T-helper 17 cell (primary cell): Measurements from ENCODE around the gene DHRS3. TPM values are rescaled to one million over a fixed set of nuclear protein-coding genes. Genes with fewer than 3 reads are reported as not detected.

Source experiments
- ATAC-seq: fragments of 150-1000 bp; cut with Tn5 transposase; 2 replicates; pipeline ENCODE4 v1.10.0; 2021; ENCODE audit warnings: mild to moderate bottlenecking, moderate library complexity
- DNase-seq, 3 donors: peaks; one replicate each; pipeline versions ENCODE4 v3.0.0 to v3.0.0-alpha.2; 2020 to 2021
- H3K9me3 ChIP-seq: one replicate; pipeline ENCODE4 v1.7.0; 2013; ENCODE audit warnings: low read length, mild to moderate bottlenecking; ENCODE audit not compliant: control insufficient read depth, poor library complexity, severe bottlenecking
- H3K27ac Mint-ChIP-seq: one replicate; pipeline ENCODE4 v1.8.0; 2022; ENCODE audit warnings: mild to moderate bottlenecking, moderate library complexity, mixed read lengths
- H3K27me3 Mint-ChIP-seq: one replicate; pipeline ENCODE4 v1.8.0; 2022; ENCODE audit warnings: mixed read lengths
- H3K36me3 Mint-ChIP-seq: one replicate; pipeline ENCODE4 v1.8.0; 2022; ENCODE audit warnings: low read depth, mixed read lengths
- H3K4me1 Mint-ChIP-seq: one replicate; pipeline ENCODE4 v1.8.0; 2022; ENCODE audit warnings: mild to moderate bottlenecking, mixed read lengths
- H3K4me3 Mint-ChIP-seq: one replicate; pipeline ENCODE4 v1.8.0; 2022; ENCODE audit warnings: mild to moderate bottlenecking, moderate library complexity, mixed read lengths
- total RNA-seq, 4 donors: library from RNA in 2 of 4; stranded (reverse) in 2 of 4; gene quantifications; one replicate each; pipeline ENCODE4 v1.2.3 and lab custom pipeline; 2022 to 2026

The DHRS3 gene
- total RNA-seq, 2 donors from 2014 or later: 31.0 to 38.3 TPM

DNA sequence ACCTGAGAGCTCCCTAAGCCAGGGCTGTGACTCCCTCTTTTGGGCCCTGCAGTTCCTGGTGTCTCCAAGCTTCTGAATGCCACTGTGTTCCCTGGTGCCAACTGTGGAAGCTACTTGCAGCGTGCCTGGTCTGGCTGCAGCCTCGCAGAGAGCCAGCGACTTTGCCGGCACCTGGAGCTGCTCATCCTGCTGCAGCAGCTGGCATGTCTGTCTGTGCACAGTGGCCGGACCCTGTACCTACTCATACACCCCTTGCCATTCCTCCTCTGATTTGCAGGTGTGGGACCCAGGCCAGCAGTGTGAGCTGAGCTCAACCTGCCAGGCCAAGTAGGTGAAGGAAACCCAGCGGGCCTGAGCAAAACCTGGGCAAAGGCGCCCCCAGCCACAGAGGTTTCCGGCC is 13.6 kb upstream of the DHRS3 start:
- H3K27me3 Mint-ChIP-seq: peaks cover 26% of the 10 kb centered on the region
- peaks cover 2% of the 10 kb centered on the region for H3K36me3 Mint-ChIP-seq
- H3K4me1 Mint-ChIP-seq: peaks cover 3% of the 10 kb centered on the region
- no peak overlapping the region for H3K27ac Mint-ChIP-seq
- no peak overlapping the region for H3K4me3 Mint-ChIP-seq
- H3K9me3 ChIP-seq: no peaks in the 10 kb centered on the region
- ATAC-seq (no peak), DNase-seq (no peak)

DNA sequence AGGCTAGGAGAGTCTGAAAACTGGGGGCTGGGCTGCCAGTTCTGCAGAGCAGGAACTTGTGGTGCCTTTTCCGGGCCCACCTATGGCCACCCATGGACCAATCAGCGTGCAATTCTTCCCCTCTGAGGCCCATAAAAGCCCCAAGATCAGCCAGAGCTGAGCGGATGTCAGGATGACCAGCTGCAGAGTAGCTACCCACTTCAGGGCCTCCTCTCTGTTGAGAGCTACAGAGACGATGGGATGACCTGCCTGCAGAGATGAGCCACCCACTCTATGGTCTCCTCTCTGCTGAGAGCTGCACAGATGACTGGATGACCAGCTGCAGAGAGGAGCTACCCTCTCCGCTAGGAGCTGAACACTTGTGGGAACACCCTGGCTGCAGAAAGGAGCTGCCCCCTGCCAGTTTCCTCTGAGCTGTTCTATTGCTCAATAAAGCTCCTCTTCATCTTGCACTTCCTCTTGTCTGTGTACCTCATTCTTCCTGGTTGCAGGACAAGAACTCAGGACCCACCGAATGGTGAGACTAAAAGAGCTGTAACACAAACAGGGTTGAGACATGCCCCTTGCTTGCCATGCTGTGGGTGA is 13.0 kb upstream of the DHRS3 start:
- ATAC-seq (no peak), DNase-seq (no peak)
- H3K27ac Mint-ChIP-seq: no peak overlapping the region
- H3K4me1 Mint-ChIP-seq: peaks cover 3% of the 10 kb centered on the region
- peaks cover 2% of the 10 kb centered on the region for H3K36me3 Mint-ChIP-seq
- H3K4me3 Mint-ChIP-seq: no peak overlapping the region
- H3K27me3 Mint-ChIP-seq: peaks cover 26% of the 10 kb centered on the region
- H3K9me3 ChIP-seq: no peaks in the 10 kb centered on the region

DNA sequence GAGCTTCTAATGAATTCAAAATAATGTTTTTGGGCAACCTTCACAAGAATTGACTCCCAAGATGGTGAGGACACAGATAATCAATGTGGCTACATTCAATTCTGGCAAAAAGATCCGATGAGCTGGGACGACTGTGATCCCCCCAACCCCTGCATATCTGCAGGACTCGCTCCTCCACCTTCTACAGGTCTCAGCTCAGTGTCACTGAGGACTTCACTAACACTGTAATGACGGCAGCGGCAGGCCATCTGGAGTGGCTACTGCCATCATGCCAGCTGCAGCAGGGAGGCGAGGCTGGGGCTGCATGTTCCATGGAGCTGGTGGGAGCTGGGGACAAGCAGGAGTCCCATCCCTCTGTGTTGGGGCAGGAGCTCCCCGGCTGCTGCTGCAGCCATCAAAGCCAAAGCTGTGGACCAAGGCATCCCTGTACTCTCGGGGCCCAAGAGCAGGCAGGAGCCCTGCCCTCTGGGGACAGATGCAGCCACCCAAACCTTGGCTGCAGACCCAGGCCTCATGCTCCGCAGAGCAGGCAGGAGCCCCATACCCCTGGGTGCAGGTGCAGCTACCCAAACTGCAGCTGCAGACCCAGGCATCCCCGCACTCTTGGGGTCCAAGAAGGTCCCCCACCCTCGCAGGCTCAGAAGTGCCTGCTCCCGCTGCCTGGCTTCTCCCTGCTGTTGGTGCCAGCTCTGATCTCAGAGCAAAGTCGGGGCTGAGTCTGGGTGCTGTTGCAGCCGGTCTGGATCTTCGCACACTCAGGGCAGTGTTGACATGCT is 12.2 kb upstream of the DHRS3 start:
- Mint-ChIP-seq H3K27me3 (peaks cover 21% of the 10 kb centered on the region), H3K36me3 (peaks cover 2% of the 10 kb centered on the region), H3K4me3 (no peak overlapping the region), H3K4me1 (peaks cover 3% of the 10 kb centered on the region), H3K27ac (no peak overlapping the region)
- DNase-seq: no peak
- no peaks in the 10 kb centered on the region for H3K9me3 ChIP-seq
- no peak for ATAC-seq

DNA sequence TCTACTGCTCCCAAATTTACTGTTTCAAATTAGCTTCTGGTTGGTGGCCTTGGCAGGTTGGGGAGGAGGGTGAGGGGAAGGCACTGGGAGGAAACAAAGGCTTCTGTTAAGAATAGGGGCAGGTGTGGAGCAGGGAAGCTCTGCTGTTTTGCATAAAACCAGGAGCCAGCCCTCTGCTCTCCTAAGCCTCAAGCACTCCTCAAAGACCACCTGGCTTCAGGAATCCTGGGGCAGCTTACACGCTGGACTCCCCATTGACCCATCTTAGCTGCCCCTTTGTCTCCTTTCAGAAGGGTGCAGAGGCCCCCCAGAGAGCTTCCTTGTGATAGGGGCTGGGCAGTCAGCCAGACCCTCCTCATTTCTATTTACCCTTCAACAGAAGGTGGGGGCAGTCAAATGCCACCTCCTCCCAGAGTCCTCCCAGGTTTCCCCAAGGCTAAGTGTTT is 11.5 kb upstream of the DHRS3 start:
- Mint-ChIP-seq H3K27me3 (peaks cover 18% of the 10 kb centered on the region), H3K4me1 (peaks cover 3% of the 10 kb centered on the region), H3K36me3 (peaks cover 2% of the 10 kb centered on the region), H3K4me3 (no peak overlapping the region), H3K27ac (no peak overlapping the region)
- ATAC-seq (no peak), DNase-seq (no peak)
- no peaks in the 10 kb centered on the region for H3K9me3 ChIP-seq

DNA sequence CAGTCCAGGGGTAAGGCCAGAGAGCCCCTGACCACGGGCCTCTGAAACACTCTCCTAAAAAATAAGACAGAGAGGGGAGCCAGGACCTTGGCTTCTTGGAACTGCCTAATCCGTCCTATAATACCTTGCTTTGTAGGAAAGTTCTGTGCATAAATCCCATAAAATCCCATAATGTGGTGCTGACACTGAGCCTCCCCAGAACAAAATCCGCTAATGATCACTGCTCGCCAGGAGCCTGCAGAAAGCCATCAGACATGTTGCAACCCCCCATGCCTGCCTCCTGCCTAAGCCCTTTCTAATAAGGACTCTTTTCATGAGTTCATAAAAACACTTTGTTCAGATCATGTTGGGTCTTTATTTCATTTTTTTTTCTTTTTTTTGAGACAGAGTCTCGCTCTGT is 9.3 kb upstream of the DHRS3 start:
- Mint-ChIP-seq H3K4me1 (no peaks in the 10 kb centered on the region), H3K36me3 (no peaks in the 10 kb centered on the region), H3K27ac (no peak overlapping the region), H3K27me3 (peaks cover 13% of the 10 kb centered on the region), H3K4me3 (no peak overlapping the region)
- H3K9me3 ChIP-seq: no peaks in the 10 kb centered on the region
- no peak for ATAC-seq
- DNase-seq: no peak

DNA sequence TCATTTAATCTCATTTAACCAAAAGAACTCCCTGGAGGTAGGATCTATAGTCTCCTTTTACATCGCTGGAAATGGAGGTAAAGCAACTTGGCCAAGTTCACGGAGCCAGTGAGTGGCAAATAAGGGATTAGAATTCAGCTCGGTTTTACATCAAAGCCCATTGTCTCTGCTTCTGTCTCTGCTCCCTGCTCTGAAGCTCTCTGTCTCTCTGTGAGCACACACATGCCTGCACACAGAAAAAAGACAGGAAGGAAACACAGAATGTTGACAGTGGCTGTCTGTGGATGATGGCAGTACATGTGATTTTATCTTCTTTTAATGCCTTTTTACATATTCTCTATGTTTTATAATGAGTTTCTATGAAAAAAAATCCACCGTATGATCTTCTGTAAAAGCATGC is 8.9 kb upstream of the DHRS3 start:
- no peak for ATAC-seq
- H3K4me1 Mint-ChIP-seq: no peaks in the 10 kb centered on the region
- H3K9me3 ChIP-seq: no peaks in the 10 kb centered on the region

DNA sequence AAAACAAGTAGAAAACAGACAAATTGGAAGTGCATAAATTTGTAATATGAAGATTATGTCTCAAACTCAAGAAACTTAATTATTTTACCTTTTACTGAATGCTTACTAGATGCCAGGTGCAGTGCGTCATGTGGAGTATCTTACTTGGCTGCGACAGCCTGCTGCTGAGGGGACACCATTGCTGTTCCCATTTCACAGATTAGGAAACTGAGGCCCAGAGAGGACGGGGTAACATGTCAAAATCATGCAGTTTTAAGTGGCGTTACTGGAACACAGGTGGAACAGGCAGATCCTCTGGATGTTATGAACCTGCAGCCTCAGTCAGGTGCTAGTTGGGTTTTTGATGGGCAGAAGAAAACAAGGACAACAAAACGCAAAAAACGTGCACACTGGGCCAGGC is 7.3 kb upstream of the DHRS3 start:
- Mint-ChIP-seq H3K36me3 (no peaks in the 10 kb centered on the region), H3K27me3 (peaks cover 4% of the 10 kb centered on the region), H3K4me1 (peaks cover 5% of the 10 kb centered on the region), H3K27ac (no peak overlapping the region), H3K4me3 (no peak overlapping the region)
- no peak for ATAC-seq
- no peaks in the 10 kb centered on the region for H3K9me3 ChIP-seq
- no peak for DNase-seq

More for the DNA sequence above, 8.9 kb upstream of the DHRS3 start:
- H3K27me3 Mint-ChIP-seq: peaks cover 9% of the 10 kb centered on the region
- H3K4me3 Mint-ChIP-seq: no peak overlapping the region
- DNase-seq: no peak
- H3K27ac Mint-ChIP-seq: no peak overlapping the region
- H3K36me3 Mint-ChIP-seq: no peaks in the 10 kb centered on the region

DNA sequence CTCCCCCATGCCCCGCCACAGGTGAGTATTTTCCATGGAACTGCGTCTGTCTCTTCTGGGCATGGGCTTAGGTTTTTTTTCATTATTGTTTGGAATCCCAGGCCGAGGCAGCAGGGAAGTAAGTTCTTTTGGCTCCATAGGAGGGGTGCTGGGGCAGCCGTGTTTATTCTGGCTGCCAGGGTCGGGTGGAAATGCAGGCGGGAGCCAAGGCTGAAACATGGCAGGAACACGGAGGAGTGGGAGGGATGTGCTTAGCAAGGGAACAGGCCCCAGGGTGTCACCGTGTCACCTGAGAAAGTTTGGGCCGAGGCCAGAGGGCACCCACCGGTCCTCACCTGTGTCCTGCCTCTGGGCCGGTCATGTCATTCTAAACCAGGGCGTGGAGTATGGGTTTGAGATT is 4.5 kb upstream of the DHRS3 start:
- no peak overlapping the region for H3K27ac Mint-ChIP-seq
- no peaks in the 10 kb centered on the region for H3K27me3 Mint-ChIP-seq
- peaks cover 24% of the 10 kb centered on the region for H3K4me1 Mint-ChIP-seq
- no peaks in the 10 kb centered on the region for H3K9me3 ChIP-seq
- DNase-seq: no peak
- no peak overlapping the region for H3K4me3 Mint-ChIP-seq
- ATAC-seq: no peak
- no peaks in the 10 kb centered on the region for H3K36me3 Mint-ChIP-seq

DNA sequence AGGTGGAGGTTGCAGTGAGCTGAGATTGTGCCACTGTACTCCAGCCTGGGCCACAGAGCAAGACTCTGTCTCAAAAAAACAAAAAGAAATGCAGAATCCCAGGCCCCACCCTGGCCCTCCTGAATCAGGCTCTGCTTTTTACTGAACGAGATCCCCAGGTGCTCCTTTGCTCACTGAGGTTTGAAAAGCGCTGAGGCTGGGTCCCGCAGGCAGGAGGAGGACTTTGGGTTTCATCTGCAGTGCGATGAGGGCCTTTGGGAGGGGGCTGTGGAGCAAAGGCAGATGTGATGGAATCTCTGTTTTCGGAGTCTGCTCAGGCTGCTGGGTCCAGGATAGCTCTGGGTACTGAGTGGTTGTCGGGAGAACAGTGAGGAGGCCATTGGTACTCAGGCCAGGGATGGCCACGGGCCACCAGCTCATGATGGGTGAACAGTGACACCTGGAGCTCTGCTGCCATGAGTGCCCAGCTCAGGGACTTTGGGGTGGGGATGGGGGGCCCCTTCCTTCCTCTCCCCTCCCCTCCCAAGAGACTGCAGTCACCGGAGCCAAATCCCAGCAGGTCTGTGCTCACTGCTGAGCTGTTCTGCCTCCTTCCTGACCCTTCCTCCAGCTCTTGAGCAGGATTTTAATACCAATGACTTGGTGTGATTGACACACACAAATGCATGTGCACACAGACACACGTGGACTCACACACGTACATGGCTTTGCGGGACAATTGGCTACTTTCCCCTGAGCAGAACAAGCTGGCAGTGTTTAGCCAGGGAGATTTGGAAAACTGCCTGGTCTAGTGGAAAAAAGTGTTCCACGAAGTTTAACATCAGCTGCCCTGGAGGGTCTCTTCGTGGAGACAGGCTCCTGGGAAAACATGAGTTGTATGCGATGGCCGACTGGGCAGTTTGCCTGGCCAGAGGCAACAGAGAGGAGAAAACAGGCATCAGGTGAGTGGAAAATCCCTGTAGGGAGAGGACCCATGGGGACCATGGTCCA is 3.6 kb upstream of the DHRS3 start:
- Mint-ChIP-seq H3K36me3 (no peaks in the 10 kb centered on the region), H3K27ac (peak overlapping the region; percentile 96), H3K4me1 (peaks cover 25% of the 10 kb centered on the region), H3K27me3 (no peaks in the 10 kb centered on the region), H3K4me3 (no peak overlapping the region)
- DNase-seq (no peak), ATAC-seq (no peak)
- H3K9me3 ChIP-seq: no peaks in the 10 kb centered on the region

DNA sequence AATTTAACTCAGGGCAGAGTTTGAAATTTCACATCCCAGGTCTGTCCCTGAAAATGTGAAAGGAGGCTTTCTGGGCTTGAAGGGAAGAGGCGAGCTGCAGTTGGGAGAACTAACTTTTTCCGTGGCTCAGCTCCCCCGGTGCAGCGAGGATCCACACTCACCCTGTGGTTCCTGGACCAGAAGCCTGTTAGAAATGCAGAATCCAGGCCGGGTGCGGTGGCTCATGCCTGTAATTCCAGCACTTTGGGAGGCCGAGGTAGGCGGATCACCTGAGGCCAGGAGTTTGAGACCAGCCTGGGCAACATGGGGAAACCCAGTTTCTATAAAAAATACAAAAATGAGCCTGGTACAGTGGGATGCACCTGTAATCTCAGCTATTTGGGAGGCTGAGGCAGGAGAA is 2.9 kb upstream of the DHRS3 start:
- Mint-ChIP-seq H3K4me1 (peaks cover 31% of the 10 kb centered on the region), H3K4me3 (no peak overlapping the region), H3K36me3 (no peaks in the 10 kb centered on the region), H3K27me3 (no peaks in the 10 kb centered on the region), H3K27ac (peak overlapping the region; percentile 96)
- no peaks in the 10 kb centered on the region for H3K9me3 ChIP-seq
- DNase-seq (no peak), ATAC-seq (no peak)

DNA sequence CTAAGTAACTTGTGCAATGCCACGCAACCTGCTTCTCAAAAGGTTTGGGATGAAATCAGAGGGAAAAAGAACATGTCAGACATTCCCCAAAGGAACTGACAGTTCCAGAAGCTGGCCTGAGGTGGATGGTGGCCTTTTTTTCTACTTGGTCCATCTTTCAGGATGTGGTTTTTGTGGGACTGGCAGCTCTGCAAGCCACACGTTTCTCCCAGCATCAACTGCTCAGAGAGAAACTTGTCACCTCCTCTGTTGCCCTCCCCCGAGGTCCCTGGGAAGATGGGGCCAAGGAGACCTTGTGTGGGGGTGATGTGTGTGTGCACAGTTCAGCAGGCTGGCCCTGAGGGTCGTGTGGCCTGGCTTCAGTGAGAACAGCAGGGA is 2.5 kb upstream of the DHRS3 start:
- no peaks in the 10 kb centered on the region for H3K36me3 Mint-ChIP-seq
- peaks cover 35% of the 10 kb centered on the region for H3K4me1 Mint-ChIP-seq
- H3K4me3 Mint-ChIP-seq: peak overlapping the region; percentile 98
- no peaks in the 10 kb centered on the region for H3K9me3 ChIP-seq
- no peaks in the 10 kb centered on the region for H3K27me3 Mint-ChIP-seq
- H3K27ac Mint-ChIP-seq: peak overlapping the region; percentile 96
- DNase-seq (no peak), ATAC-seq (no peak)

DNA sequence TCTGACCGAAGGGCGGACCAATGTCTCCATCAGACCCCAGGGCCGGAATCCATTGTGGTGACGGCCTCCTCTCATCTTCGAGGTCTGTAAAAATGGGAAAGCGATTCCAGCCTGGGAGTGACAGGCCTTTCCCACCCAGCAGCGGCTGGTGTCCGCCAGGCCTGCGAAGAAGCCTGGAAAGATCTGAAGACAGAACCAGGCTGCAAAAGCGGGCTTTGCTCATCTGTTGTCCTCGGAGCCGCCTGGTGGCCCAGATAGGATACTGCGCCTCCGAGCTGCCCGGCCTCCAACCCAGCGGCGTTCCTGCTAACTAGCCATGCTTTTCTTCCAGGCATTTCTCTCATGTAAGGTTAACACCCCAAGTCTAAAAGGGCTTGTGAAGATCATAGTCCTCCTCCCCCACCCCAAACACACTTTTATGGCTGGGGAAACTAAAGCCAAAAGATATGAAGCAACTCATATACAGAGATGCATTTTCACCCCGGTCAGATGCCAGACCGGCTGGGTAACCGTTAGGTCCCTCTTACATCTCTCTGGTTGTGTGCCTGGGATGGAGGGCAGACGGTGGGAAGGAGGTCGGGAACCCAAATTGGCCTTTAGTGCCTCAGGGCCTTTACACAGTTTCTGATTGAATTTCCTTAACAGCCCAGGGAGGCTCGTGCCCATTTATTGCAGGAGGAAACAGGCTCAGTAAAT is 1.9 kb upstream of the DHRS3 start:
- peaks cover 38% of the 10 kb centered on the region for H3K4me1 Mint-ChIP-seq
- DNase-seq (peak; percentile 59 to 69 (median 59)), ATAC-seq (peak; percentile 56)
- H3K27me3 Mint-ChIP-seq: no peaks in the 10 kb centered on the region
- H3K4me3 Mint-ChIP-seq: peak overlapping the region; percentile 98
- H3K27ac Mint-ChIP-seq: peak overlapping the region; percentile 96
- no peaks in the 10 kb centered on the region for H3K36me3 Mint-ChIP-seq
- no peaks in the 10 kb centered on the region for H3K9me3 ChIP-seq
